ENCODE results near the gene ECE1.
A peak's percentile ranks its signal among the peaks of the same experiment; 100 is the strongest.
"Not testable (repeated sequence)": the region's sequence is repeated elsewhere in the genome, so short reads cannot be mapped to it uniquely, and the experiment has no call there.

The ECE1 gene

GRCh38 chr1:21290546-21290944 lies 282 bp upstream of the ECE1 start:
- Histone ChIP-seq H3K4me3 (ENCODE audit: low read depth in 1 of 2, low read length in 2 of 2) (peak overlapping the region; percentile 39 to 93; a peak in 3 of 4 replicates), H3K27me3 (ENCODE audit: insufficient read depth, low read length, poor library complexity) (peaks cover 5% of the 10 kb centered on the region), H2AFZ (ENCODE audit: low read depth, low read length) (peak overlapping the region; percentile 51), H3K4me1 (ENCODE audit: insufficient read depth, low read length) (peaks cover 27% of the 10 kb centered on the region), H3K27ac (ENCODE audit: low read length) (no peak overlapping the region; the same call in 1 of the 2 replicates), H3K9ac (ENCODE audit: low read depth, low read length) (peak overlapping the region; percentile 63), H4K20me1 (ENCODE audit: insufficient read depth, low read length) (peaks cover 54% of the 10 kb centered on the region), H3K79me2 (ENCODE audit: insufficient read depth, low read length) (no peaks in the 10 kb centered on the region), H3K36me3 (ENCODE audit: insufficient read depth, low read length) (no peaks in the 10 kb centered on the region), H3K9me3 (ENCODE audit: insufficient read depth, low read length, severe bottlenecking) (no peaks in the 10 kb centered on the region), H3K4me2 (ENCODE audit: insufficient read depth, low read length) (peak overlapping the region; percentile 96)
- no peak for TF ChIP-seq EZH2 (IDR thresholded peaks at IDR 0.05; ENCODE audit: borderline replicate concordance, low read depth, low read length, severe bottlenecking)
- TF ChIP-seq, protein P1, sequence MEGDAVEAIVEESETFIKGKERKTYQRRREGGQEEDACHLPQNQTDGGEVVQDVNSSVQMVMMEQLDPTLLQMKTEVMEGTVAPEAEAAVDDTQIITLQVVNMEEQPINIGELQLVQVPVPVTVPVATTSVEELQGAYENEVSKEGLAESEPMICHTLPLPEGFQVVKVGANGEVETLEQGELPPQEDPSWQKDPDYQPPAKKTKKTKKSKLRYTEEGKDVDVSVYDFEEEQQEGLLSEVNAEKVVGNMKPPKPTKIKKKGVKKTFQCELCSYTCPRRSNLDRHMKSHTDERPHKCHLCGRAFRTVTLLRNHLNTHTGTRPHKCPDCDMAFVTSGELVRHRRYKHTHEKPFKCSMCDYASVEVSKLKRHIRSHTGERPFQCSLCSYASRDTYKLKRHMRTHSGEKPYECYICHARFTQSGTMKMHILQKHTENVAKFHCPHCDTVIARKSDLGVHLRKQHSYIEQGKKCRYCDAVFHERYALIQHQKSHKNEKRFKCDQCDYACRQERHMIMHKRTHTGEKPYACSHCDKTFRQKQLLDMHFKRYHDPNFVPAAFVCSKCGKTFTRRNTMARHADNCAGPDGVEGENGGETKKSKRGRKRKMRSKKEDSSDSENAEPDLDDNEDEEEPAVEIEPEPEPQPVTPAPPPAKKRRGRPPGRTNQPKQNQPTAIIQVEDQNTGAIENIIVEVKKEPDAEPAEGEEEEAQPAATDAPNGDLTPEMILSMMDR (IDR thresholded peaks at IDR 0.05; ENCODE audit: borderline replicate concordance, extremely low read depth, low read length, poor library complexity, severe bottlenecking): no peak
- DNase-seq (peak; percentile 12), ATAC-seq (ENCODE audit: insufficient read depth, low read depth) (no peak)

DNA sequence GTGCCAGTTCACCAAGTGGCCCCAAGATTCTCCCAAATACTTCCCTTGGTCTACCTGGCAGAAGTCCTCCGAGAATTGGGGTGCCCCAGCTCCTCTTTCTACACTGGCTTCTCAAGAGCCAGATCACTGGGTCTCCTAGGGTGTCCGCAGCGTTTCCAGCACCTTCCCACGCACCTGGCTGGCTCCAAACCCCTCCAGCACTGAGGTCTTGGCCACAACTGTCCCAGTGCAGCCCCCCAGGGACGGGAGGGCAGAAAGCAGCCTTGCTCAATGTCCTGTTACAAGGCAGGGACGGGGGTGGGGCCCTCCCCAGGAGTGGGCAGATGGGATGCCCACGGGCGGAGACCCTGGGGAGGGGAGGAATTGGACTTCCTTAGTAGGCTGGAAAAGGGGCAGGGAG lies 1.1 kb downstream of the ECE1 start:
- TF ChIP-seq, protein P1 (IDR thresholded peaks at IDR 0.05; ENCODE audit: borderline replicate concordance, extremely low read depth, low read length, poor library complexity, severe bottlenecking): no peak
- no peak for TF ChIP-seq EZH2 (IDR thresholded peaks at IDR 0.05; ENCODE audit: borderline replicate concordance, low read depth, low read length, severe bottlenecking)
- Histone ChIP-seq H3K9ac (ENCODE audit: low read depth, low read length) (peak overlapping the region; percentile 63; the same call in 1 of the 2 replicates), H3K4me3 (ENCODE audit: low read depth in 1 of 2, low read length in 2 of 2) (peak overlapping the region in 1 of 2 experiments; percentile 93; a peak in 1 of 4 replicates), H3K27ac (ENCODE audit: low read length) (no peak overlapping the region), H3K9me3 (ENCODE audit: insufficient read depth, low read length, severe bottlenecking) (no peaks in the 10 kb centered on the region), H3K4me2 (ENCODE audit: insufficient read depth, low read length) (peak overlapping the region; percentile 96), H3K4me1 (ENCODE audit: insufficient read depth, low read length) (peaks cover 21% of the 10 kb centered on the region), H3K36me3 (ENCODE audit: insufficient read depth, low read length) (no peaks in the 10 kb centered on the region), H4K20me1 (ENCODE audit: insufficient read depth, low read length) (peaks cover 49% of the 10 kb centered on the region), H3K79me2 (ENCODE audit: insufficient read depth, low read length) (no peaks in the 10 kb centered on the region), H3K27me3 (ENCODE audit: insufficient read depth, low read length, poor library complexity) (peaks cover 5% of the 10 kb centered on the region), H2AFZ (ENCODE audit: low read depth, low read length) (peak overlapping the region; percentile 61; the same call in 1 of the 2 replicates)
- ATAC-seq (ENCODE audit: insufficient read depth, low read depth): no peak
- no peak for DNase-seq

DNA sequence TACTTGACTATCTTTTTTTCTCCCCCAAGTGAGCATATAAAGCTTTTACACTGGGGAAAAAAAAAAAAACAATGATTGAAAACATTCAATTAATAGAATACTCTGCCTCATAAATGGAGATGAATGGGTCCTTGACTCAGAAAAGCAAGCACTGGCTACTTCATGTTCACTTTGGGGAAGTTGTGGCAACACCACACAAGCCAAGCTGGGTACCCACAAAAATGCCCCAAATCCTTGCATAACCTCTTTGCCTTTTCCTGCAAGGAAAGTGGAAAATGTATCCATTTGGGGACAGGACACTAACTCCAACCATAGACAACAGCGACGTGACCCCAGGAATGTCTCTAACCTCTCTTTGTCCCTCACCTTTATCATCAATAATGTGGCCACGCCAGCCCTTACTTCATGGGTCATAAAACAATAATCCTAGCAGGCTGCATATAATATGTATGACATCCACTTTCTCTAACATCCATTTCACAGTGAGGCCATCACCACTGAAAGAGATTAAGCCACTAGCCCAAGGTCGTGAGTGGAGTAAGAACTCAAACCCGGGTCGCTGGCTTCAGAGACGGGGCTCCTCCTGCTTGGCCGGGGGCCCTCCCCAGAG lies 2.3 kb downstream of the ECE1 start:
- H3K4me1 ChIP-seq (ENCODE audit: insufficient read depth, low read length): peaks cover 19% of the 10 kb centered on the region
- no peaks in the 10 kb centered on the region for H3K9me3 ChIP-seq (ENCODE audit: insufficient read depth, low read length, severe bottlenecking)
- H2AFZ ChIP-seq (ENCODE audit: low read depth, low read length): no peak overlapping the region
- peaks cover 5% of the 10 kb centered on the region for H3K27me3 ChIP-seq (ENCODE audit: insufficient read depth, low read length, poor library complexity)
- DNase-seq (no peak), ATAC-seq (ENCODE audit: insufficient read depth, low read depth) (no peak)
- no peaks in the 10 kb centered on the region for H3K36me3 ChIP-seq (ENCODE audit: insufficient read depth, low read length)
- H3K79me2 ChIP-seq (ENCODE audit: insufficient read depth, low read length): no peaks in the 10 kb centered on the region
- no peak overlapping the region for H3K27ac ChIP-seq (ENCODE audit: low read length)
- H4K20me1 ChIP-seq (ENCODE audit: insufficient read depth, low read length): peaks cover 42% of the 10 kb centered on the region
- no peak overlapping the region for H3K4me3 ChIP-seq (ENCODE audit: low read depth in 1 of 2, low read length in 2 of 2)
- H3K4me2 ChIP-seq (ENCODE audit: insufficient read depth, low read length): no peak overlapping the region
- H3K9ac ChIP-seq (ENCODE audit: low read depth, low read length): no peak overlapping the region
- TF ChIP-seq EZH2 (IDR thresholded peaks at IDR 0.05; ENCODE audit: borderline replicate concordance, low read depth, low read length, severe bottlenecking): no peak

DNA sequence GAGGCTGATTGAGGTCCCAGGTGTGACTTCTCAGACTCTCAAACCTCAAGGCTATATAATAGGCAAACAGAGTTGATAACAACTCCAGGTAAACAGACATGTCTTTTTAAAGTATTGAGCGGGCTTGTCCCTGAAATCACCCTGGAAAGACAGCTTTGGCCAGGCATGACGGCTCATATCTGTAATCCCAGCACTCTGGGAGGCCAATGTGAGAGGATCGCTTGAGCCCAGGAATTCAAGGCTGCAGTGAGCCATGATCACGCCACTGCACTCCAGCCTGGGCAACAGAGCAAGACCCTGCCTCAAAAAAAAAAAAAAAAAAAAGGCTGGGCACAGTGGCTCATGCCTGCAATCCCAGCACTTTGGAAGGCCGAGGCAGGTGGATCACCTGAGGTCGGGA lies 4.9 kb downstream of the ECE1 start:
- not testable (repeated sequence) for H3K79me2 ChIP-seq (ENCODE audit: insufficient read depth, low read length); H3K27ac ChIP-seq (ENCODE audit: low read length); ATAC-seq (ENCODE audit: insufficient read depth, low read depth); H2AFZ ChIP-seq (ENCODE audit: low read depth, low read length); H3K36me3 ChIP-seq (ENCODE audit: insufficient read depth, low read length); H3K27me3 ChIP-seq (ENCODE audit: insufficient read depth, low read length, poor library complexity); H3K9ac ChIP-seq (ENCODE audit: low read depth, low read length); H3K4me2 ChIP-seq (ENCODE audit: insufficient read depth, low read length); DNase-seq; H3K9me3 ChIP-seq (ENCODE audit: insufficient read depth, low read length, severe bottlenecking); H3K4me3 ChIP-seq (ENCODE audit: low read depth in 1 of 2, low read length in 2 of 2)
- Histone ChIP-seq H3K4me1 (ENCODE audit: insufficient read depth, low read length) (peaks cover 11% of the 10 kb centered on the region), H4K20me1 (ENCODE audit: insufficient read depth, low read length) (peaks cover 27% of the 10 kb centered on the region)

All from DND-41 (cell line).